H1 (cell line): ENCODE measurements around the gene EPB41L4A. TPM values are rescaled to one million over a fixed set of nuclear protein-coding genes. Genes with fewer than 3 reads are reported as not detected.

Experiments
- CEBPB ChIP-seq: IDR thresholded peaks from 2 replicates; pipeline ENCODE4 v1.6.1; 2012; ENCODE audit warnings: low read depth, low read length
- RFX5 ChIP-seq: IDR thresholded peaks from 2 replicates; pipeline ENCODE4 v1.6.1; 2011; ENCODE audit warnings: low read depth, low read length, improper control_type of control experiment, borderline replicate concordance
- RXRA ChIP-seq: IDR thresholded peaks from 2 replicates; pipeline ENCODE4 v1.6.1; 2011; ENCODE audit warnings: low read depth, mild to moderate bottlenecking, low read length, moderate library complexity; ENCODE audit not compliant: insufficient read depth
- SAP30 ChIP-seq: fragments of 300-600 bp; sonication (generic); IDR thresholded peaks from 2 replicates; pipeline ENCODE4 v1.7.1; 2012; ENCODE audit warnings: low read length, moderate library complexity, mild to moderate bottlenecking, inconsistent platforms; ENCODE audit not compliant: insufficient read depth, insufficient replicate concordance
- SIN3A ChIP-seq, 2 experiments: IDR thresholded peaks in 1 of 2; conservative IDR thresholded peaks in 1 of 2; 2 replicates each; pipeline ENCODE4 v1.6.1; 2011 to 2012; ENCODE audit warnings: low read length in 2 of 2, improper control_type of control experiment in 1 of 2, low read depth in 1 of 2, mild to moderate bottlenecking in 1 of 2
- TBP ChIP-seq: IDR thresholded peaks from 2 replicates; pipeline ENCODE4 v1.6.1; 2011; ENCODE audit warnings: low read depth, low read length, improper control_type of control experiment
- polyA plus RNA-seq, 7 experiments: library from polyadenylated mRNA; depleted of rRNA in 3 of 7; stranded (reverse) in 5 of 7; unstranded in 2 of 7; fragments of >200 nt in 5 of 7; fragments of 200-250 nt in 2 of 7; gene quantifications; 1 replicate in 5 of 7; 2 replicates in 1 of 7; 4 replicates in 1 of 7; pipeline versions ENCODE4 v1.2.1 to v1.2.3, GENCODE V29; 2011 to 2013; ENCODE audit warnings: missing spikeins in 2 of 7, mixed read lengths in 2 of 7
- total RNA-seq: library from RNA; stranded (reverse); fragmentation: NEBNext Ultra II Directional; extraction: Animal tissue kit (Norgen Biotek cat#: 25700); gene quantifications from 2 replicates; pipeline ENCODE4 v1.2.1, GENCODE V29; 2021
- TF ChIP-seq, protein P1 (sequence below): fragments of 300-600 bp; sonication (generic); IDR thresholded peaks from 2 replicates; pipeline ENCODE4 v1.7.1; 2012; ENCODE audit warnings: low read length, moderate library complexity, mild to moderate bottlenecking, inconsistent platforms; ENCODE audit not compliant: insufficient replicate concordance

EPB41L4A gene
- total and polyA plus RNA-seq, 2 of the 8 experiments (the other 6 are each of a cell fraction or from before 2014, with no cell fraction given), result 1.6 to 4.6 TPM

DNA sequence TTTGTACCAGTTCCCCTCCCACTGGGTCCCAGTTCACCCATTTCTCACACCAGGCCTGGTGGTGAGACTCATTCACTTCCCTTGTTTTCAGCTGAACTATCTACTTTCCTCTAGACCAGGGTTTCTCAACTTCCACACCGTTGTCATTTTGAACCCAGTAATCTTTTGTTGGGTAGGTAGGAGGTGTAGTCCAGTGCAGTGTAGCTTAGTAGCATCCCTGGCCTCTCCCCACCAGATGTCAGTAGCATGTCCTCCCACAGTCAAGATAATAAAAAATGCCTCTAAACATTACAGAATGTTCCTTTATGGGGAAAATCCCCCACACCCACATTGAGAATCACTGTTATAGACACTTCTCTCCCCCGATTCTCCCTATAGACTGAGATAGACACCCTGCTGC, 299.1 kb downstream of the EPB41L4A start (continued):
- TF ChIP-seq, protein P1, sequence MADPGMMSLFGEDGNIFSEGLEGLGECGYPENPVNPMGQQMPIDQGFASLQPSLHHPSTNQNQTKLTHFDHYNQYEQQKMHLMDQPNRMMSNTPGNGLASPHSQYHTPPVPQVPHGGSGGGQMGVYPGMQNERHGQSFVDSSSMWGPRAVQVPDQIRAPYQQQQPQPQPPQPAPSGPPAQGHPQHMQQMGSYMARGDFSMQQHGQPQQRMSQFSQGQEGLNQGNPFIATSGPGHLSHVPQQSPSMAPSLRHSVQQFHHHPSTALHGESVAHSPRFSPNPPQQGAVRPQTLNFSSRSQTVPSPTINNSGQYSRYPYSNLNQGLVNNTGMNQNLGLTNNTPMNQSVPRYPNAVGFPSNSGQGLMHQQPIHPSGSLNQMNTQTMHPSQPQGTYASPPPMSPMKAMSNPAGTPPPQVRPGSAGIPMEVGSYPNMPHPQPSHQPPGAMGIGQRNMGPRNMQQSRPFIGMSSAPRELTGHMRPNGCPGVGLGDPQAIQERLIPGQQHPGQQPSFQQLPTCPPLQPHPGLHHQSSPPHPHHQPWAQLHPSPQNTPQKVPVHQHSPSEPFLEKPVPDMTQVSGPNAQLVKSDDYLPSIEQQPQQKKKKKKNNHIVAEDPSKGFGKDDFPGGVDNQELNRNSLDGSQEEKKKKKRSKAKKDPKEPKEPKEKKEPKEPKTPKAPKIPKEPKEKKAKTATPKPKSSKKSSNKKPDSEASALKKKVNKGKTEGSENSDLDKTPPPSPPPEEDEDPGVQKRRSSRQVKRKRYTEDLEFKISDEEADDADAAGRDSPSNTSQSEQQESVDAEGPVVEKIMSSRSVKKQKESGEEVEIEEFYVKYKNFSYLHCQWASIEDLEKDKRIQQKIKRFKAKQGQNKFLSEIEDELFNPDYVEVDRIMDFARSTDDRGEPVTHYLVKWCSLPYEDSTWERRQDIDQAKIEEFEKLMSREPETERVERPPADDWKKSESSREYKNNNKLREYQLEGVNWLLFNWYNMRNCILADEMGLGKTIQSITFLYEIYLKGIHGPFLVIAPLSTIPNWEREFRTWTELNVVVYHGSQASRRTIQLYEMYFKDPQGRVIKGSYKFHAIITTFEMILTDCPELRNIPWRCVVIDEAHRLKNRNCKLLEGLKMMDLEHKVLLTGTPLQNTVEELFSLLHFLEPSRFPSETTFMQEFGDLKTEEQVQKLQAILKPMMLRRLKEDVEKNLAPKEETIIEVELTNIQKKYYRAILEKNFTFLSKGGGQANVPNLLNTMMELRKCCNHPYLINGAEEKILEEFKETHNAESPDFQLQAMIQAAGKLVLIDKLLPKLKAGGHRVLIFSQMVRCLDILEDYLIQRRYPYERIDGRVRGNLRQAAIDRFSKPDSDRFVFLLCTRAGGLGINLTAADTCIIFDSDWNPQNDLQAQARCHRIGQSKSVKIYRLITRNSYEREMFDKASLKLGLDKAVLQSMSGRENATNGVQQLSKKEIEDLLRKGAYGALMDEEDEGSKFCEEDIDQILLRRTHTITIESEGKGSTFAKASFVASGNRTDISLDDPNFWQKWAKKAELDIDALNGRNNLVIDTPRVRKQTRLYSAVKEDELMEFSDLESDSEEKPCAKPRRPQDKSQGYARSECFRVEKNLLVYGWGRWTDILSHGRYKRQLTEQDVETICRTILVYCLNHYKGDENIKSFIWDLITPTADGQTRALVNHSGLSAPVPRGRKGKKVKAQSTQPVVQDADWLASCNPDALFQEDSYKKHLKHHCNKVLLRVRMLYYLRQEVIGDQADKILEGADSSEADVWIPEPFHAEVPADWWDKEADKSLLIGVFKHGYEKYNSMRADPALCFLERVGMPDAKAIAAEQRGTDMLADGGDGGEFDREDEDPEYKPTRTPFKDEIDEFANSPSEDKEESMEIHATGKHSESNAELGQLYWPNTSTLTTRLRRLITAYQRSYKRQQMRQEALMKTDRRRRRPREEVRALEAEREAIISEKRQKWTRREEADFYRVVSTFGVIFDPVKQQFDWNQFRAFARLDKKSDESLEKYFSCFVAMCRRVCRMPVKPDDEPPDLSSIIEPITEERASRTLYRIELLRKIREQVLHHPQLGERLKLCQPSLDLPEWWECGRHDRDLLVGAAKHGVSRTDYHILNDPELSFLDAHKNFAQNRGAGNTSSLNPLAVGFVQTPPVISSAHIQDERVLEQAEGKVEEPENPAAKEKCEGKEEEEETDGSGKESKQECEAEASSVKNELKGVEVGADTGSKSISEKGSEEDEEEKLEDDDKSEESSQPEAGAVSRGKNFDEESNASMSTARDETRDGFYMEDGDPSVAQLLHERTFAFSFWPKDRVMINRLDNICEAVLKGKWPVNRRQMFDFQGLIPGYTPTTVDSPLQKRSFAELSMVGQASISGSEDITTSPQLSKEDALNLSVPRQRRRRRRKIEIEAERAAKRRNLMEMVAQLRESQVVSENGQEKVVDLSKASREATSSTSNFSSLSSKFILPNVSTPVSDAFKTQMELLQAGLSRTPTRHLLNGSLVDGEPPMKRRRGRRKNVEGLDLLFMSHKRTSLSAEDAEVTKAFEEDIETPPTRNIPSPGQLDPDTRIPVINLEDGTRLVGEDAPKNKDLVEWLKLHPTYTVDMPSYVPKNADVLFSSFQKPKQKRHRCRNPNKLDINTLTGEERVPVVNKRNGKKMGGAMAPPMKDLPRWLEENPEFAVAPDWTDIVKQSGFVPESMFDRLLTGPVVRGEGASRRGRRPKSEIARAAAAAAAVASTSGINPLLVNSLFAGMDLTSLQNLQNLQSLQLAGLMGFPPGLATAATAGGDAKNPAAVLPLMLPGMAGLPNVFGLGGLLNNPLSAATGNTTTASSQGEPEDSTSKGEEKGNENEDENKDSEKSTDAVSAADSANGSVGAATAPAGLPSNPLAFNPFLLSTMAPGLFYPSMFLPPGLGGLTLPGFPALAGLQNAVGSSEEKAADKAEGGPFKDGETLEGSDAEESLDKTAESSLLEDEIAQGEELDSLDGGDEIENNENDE, result no peak
- TF ChIP-seq SAP30 (no peak), RFX5 (no peak), TBP (no peak), SIN3A (conservative IDR thresholded peaks at IDR 0.05 in 1 of 2, IDR thresholded peaks at IDR 0.05 in 1 of 2; ENCODE audit: low read depth in 1 of 2, low read length in 2 of 2) (no peak), RXRA (no peak), CEBPB (no peak)
